Nephron progenitor cell (in vitro differentiated cells): ENCODE measurements around the gene PDE4D.
A peak's percentile ranks its signal among the peaks of the same experiment; 100 is the strongest.

ENCODE experiments used
- DNase-seq: peaks from one replicate; pipeline ENCODE4 v3.0.0; 2021
- H3K27ac Mint-ChIP-seq: 2 replicates; pipeline ENCODE4 v1.8.0; 2021; ENCODE audit warnings: mild to moderate bottlenecking, moderate library complexity, mixed read lengths
- H3K27me3 Mint-ChIP-seq: 2 replicates; pipeline ENCODE4 v1.8.0; 2021; ENCODE audit warnings: mild to moderate bottlenecking, low read depth, mixed read lengths; ENCODE audit not compliant: poor library complexity
- H3K36me3 Mint-ChIP-seq: 2 replicates; pipeline ENCODE4 v1.8.0; 2021; ENCODE audit warnings: low read depth, mixed read lengths
- H3K4me1 Mint-ChIP-seq: 2 replicates; pipeline ENCODE4 v1.8.0; 2021; ENCODE audit warnings: mixed read lengths
- H3K4me3 Mint-ChIP-seq: 2 replicates; pipeline ENCODE4 v1.8.0; 2021; ENCODE audit warnings: mild to moderate bottlenecking, moderate library complexity, mixed read lengths
- H3K9me3 Mint-ChIP-seq: 2 replicates; pipeline ENCODE4 v1.8.0; 2021; ENCODE audit warnings: mild to moderate bottlenecking, moderate library complexity, mixed read lengths
- CTCF ChIP-seq: fragments of 200-600 bp; sonication (generic); IDR thresholded peaks from 2 replicates; pipeline ENCODE4 v1.5.0; 2021; ENCODE audit warnings: antibody characterized with exemption

PDE4D gene

GRCh38 chr5:59149827-59150226 is 743.7 kb downstream of the PDE4D start:
- TF ChIP-seq CTCF = no peak
- H3K4me1 Mint-ChIP-seq = peaks cover 27% of the 10 kb centered on the region
- no peak overlapping the region for H3K4me3 Mint-ChIP-seq
- peaks cover 22% of the 10 kb centered on the region for H3K36me3 Mint-ChIP-seq
- H3K27me3 Mint-ChIP-seq = no peaks in the 10 kb centered on the region
- peaks cover 23% of the 10 kb centered on the region for H3K9me3 Mint-ChIP-seq
- peak overlapping the region; percentile 11 for H3K27ac Mint-ChIP-seq
- no peak for DNase-seq

- peaks cover 23% of the 10 kb centered on the region for H3K9me3 Mint-ChIP-seq
- no peak for DNase-seq
- no peak for TF ChIP-seq CTCF
- no peaks in the 10 kb centered on the region for H3K27me3 Mint-ChIP-seq
- no peak overlapping the region for H3K27ac Mint-ChIP-seq
- H3K4me1 Mint-ChIP-seq = peaks cover 33% of the 10 kb centered on the region
- H3K36me3 Mint-ChIP-seq = peaks cover 22% of the 10 kb centered on the region
- H3K4me3 Mint-ChIP-seq = no peak overlapping the region
These were observed 744.3 kb downstream of the PDE4D start for GRCh38 chr5:59149271-59149670.

- no peak for DNase-seq
- Mint-ChIP-seq H3K4me3 (no peak overlapping the region), H3K9me3 (peaks cover 23% of the 10 kb centered on the region), H3K36me3 (peaks cover 22% of the 10 kb centered on the region), H3K27me3 (peaks cover 3% of the 10 kb centered on the region), H3K4me1 (peaks cover 53% of the 10 kb centered on the region), H3K27ac (no peak overlapping the region)
- no peak for TF ChIP-seq CTCF
These were observed 746.8 kb downstream of the PDE4D start for GRCh38 chr5:59146729-59147128.

- peak; percentile 29 for DNase-seq
- no peak for TF ChIP-seq CTCF
- Mint-ChIP-seq H3K36me3 (peaks cover 17% of the 10 kb centered on the region), H3K27me3 (peaks cover 3% of the 10 kb centered on the region), H3K9me3 (peaks cover 23% of the 10 kb centered on the region), H3K27ac (no peak overlapping the region), H3K4me1 (peaks cover 54% of the 10 kb centered on the region), H3K4me3 (no peak overlapping the region)
These were observed 749.6 kb downstream of the PDE4D start for GRCh38 chr5:59143926-59144333.

GRCh38 chr5:59142927-59143326 is 750.6 kb downstream of the PDE4D start:
- no peak for DNase-seq
- no peak overlapping the region for H3K27ac Mint-ChIP-seq
- H3K4me1 Mint-ChIP-seq = peaks cover 51% of the 10 kb centered on the region
- TF ChIP-seq CTCF = no peak
- no peak overlapping the region for H3K4me3 Mint-ChIP-seq
- peaks cover 17% of the 10 kb centered on the region for H3K9me3 Mint-ChIP-seq
- peaks cover 16% of the 10 kb centered on the region for H3K36me3 Mint-ChIP-seq
- H3K27me3 Mint-ChIP-seq = peaks cover 3% of the 10 kb centered on the region

- DNase-seq = no peak
- Mint-ChIP-seq H3K36me3 (peaks cover 12% of the 10 kb centered on the region), H3K4me1 (peaks cover 53% of the 10 kb centered on the region), H3K27me3 (peaks cover 3% of the 10 kb centered on the region), H3K4me3 (no peak overlapping the region), H3K9me3 (peaks cover 11% of the 10 kb centered on the region), H3K27ac (peak overlapping the region; percentile 50)
- no peak for TF ChIP-seq CTCF
These were observed 751.4 kb downstream of the PDE4D start for GRCh38 chr5:59142138-59142537.
